Cardiac muscle cell (in vitro differentiated cells and primary cell): ENCODE data around the gene EYA2. TPM values are rescaled to one million over a fixed set of nuclear protein-coding genes. Genes with fewer than 3 reads are reported as not detected.

Experiments used
- DNase-seq, 2 donors: peaks; one replicate each; pipeline versions ENCODE4 v3.0.0 to v3.0.0-alpha.2; 2010 to 2017; ENCODE audit warnings: low read depth in 1 of 2, low spot score in 1 of 2
- H3K27ac ChIP-seq: fragments of 200-600 bp; sonication (generic); 2 replicates; pipeline ENCODE4 v1.5.1; 2016
- H3K27me3 ChIP-seq: fragments of 200-600 bp; sonication (generic); 2 replicates; pipeline ENCODE4 v1.6.0; 2016; ENCODE audit warnings: control low read depth
- H3K36me3 ChIP-seq: fragments of 200-600 bp; sonication (generic); 2 replicates; pipeline ENCODE4 v1.5.1; 2016; ENCODE audit warnings: control low read depth
- H3K4me1 ChIP-seq: fragments of 200-600 bp; sonication (generic); 2 replicates; pipeline ENCODE4 v1.8.1; 2017; ENCODE audit warnings: low read depth, mild to moderate bottlenecking, mixed run types
- H3K4me3 ChIP-seq: fragments of 200-600 bp; sonication (generic); 2 replicates; pipeline ENCODE4 v1.5.1; 2016; ENCODE audit warnings: mild to moderate bottlenecking
- H3K9me3 ChIP-seq: fragments of 200-600 bp; sonication (generic); 2 replicates; pipeline ENCODE4 v1.5.1; 2017; ENCODE audit warnings: low read depth, mild to moderate bottlenecking, control low read depth
- polyA plus RNA-seq: library from polyadenylated mRNA; unstranded; fragments of >200 nt; fragmentation: Nextera tagmentation; extraction: Ambion mirVana; gene quantifications from 2 replicates; pipeline ENCODE4 v1.2.1, GENCODE V29; 2016
- total RNA-seq: library from RNA; depleted of rRNA; stranded (reverse); fragments of >200 nt; gene quantifications from 2 replicates; pipeline ENCODE4 v1.2.3, GENCODE V29; 2016
- TF ChIP-seq, protein P1 (sequence below): IDR thresholded peaks from 2 replicates; pipeline ENCODE4 v1.5.1; 2012; ENCODE audit warnings: low read depth, mild to moderate bottlenecking, low read length

EYA2 gene
- total and polyA plus RNA-seq, 2 experiments from 2014 or later = 0.30 TPM; not detected in 1

DNA sequence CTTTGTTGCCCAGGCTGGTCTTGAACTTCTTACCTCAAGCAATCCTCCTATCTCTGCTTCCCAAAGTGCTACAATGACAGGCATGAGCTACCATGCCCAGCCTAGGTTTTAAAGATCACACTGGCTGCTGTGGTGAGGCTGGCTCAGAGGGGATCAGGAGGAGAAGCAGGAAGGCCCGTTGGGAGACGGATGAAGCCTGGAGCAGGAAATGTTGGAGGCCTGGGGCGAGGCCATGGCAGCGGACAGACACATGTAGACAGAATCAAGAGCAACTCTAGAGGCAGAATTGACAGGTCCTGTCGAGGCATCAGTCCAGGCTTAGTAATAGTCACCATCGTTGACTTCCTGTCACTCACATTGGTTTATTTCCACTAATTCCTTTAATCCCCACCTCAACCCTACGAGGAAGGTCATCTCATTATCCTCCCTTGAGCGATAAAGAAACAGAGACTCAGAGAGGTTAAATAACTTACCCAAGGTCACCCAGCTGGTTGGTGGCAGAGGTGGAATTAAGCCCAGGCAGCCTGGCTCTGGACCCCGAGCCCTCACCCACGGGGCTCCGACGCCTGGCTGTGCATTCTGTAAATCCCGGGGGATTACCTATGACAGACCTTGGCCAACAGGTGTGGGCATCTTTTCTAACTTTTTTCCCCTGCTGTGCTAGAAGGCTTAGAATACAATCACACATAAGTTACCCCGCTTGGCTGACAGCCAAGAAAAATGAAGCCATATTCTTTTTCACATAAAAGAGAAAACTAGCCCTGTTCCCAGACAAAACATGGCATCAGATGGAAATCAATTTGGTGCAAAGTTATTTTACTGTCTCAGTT, 113.4 kb downstream of the EYA2 start:
- Histone ChIP-seq H3K27me3 (no peaks in the 10 kb centered on the region), H3K36me3 (no peaks in the 10 kb centered on the region), H3K4me3 (no peak overlapping the region), H3K4me1 (no peaks in the 10 kb centered on the region), H3K9me3 (no peaks in the 10 kb centered on the region), H3K27ac (no peak overlapping the region)
- DNase-seq = no peak
- TF ChIP-seq, protein P1, sequence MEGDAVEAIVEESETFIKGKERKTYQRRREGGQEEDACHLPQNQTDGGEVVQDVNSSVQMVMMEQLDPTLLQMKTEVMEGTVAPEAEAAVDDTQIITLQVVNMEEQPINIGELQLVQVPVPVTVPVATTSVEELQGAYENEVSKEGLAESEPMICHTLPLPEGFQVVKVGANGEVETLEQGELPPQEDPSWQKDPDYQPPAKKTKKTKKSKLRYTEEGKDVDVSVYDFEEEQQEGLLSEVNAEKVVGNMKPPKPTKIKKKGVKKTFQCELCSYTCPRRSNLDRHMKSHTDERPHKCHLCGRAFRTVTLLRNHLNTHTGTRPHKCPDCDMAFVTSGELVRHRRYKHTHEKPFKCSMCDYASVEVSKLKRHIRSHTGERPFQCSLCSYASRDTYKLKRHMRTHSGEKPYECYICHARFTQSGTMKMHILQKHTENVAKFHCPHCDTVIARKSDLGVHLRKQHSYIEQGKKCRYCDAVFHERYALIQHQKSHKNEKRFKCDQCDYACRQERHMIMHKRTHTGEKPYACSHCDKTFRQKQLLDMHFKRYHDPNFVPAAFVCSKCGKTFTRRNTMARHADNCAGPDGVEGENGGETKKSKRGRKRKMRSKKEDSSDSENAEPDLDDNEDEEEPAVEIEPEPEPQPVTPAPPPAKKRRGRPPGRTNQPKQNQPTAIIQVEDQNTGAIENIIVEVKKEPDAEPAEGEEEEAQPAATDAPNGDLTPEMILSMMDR = no peak

DNA sequence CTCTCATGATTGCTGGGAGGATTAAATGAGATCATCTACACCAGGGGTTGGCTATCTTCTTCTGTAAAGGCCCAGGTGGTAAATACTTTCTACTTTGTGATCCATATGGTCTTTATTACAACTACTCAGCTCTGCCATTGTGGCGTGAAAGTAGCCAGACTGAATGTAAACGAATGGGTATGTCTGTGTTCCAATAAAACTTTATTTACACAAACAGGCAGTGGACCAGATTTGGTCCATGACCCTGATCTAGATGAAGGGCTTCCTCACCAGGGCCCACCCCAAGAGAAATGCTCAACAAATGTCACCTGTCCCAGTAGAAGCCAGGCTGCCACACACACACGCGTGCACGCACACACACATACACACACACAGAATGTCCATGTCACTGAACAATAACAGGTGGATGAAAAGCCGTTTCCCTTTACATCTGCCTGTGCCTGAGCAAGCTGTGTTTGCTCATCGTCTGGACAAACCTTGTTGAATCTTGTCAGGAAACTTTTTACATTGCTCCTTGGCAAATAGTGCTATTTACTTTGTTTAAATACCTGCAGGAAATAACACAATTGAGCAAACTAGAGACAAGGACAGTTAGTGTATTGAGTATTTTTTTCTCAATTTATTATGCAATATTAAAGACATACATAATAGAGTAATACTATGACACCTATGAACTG, 114.3 kb downstream of the EYA2 start:
- Histone ChIP-seq H3K4me1 (no peaks in the 10 kb centered on the region), H3K36me3 (no peaks in the 10 kb centered on the region), H3K9me3 (no peaks in the 10 kb centered on the region), H3K4me3 (no peak overlapping the region), H3K27ac (no peak overlapping the region), H3K27me3 (no peaks in the 10 kb centered on the region)
- DNase-seq = no peak
- TF ChIP-seq, protein P1 = no peak

DNA sequence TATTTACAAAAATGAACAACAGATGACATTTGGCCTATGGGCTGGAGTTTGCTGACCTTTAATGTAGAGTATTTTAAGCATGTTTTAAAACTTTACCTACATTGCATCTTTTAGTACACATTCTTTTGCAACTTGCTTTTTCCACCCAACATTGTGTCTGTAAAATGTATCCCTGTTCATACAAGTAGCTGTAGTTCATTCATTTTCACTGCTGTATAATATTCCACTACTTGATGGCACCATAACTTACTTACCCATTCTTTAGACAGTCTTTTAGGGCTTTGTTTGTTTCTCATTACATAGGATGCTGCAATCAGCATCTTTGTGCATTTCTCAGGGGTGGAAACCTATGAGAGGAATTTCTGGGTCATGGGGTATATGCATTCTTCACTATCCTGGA, 115.1 kb downstream of the EYA2 start:
- no peaks in the 10 kb centered on the region for H3K36me3 ChIP-seq
- no peak overlapping the region for H3K4me3 ChIP-seq
- H3K4me1 ChIP-seq = no peaks in the 10 kb centered on the region
- no peaks in the 10 kb centered on the region for H3K9me3 ChIP-seq
- TF ChIP-seq, protein P1 = no peak
- H3K27ac ChIP-seq = no peak overlapping the region
- no peaks in the 10 kb centered on the region for H3K27me3 ChIP-seq
- no peak for DNase-seq

DNA sequence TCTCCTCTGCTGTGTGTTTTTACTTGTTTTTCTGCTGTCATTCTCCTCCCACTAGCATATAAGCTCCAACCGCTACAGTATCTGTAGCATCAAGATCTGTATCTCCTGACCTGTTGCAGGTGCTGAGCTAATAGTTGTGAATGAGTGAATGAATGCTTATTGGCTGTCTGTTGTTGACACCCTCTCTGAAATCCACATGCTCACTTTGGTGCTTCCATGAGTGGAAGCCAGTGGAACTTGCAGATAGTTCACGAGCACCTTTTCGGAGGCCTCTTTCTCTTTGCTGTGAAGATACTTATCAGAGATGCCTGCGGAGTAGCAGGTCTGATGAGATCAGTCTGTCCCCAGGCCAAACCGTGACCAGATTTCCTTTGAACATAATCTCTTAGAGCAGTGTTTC, 117.3 kb downstream of the EYA2 start:
- Histone ChIP-seq H3K9me3 (no peaks in the 10 kb centered on the region), H3K4me1 (no peaks in the 10 kb centered on the region), H3K27me3 (no peaks in the 10 kb centered on the region), H3K27ac (no peak overlapping the region), H3K4me3 (no peak overlapping the region), H3K36me3 (no peaks in the 10 kb centered on the region)
- no peak for DNase-seq
- TF ChIP-seq, protein P1 = no peak

DNA sequence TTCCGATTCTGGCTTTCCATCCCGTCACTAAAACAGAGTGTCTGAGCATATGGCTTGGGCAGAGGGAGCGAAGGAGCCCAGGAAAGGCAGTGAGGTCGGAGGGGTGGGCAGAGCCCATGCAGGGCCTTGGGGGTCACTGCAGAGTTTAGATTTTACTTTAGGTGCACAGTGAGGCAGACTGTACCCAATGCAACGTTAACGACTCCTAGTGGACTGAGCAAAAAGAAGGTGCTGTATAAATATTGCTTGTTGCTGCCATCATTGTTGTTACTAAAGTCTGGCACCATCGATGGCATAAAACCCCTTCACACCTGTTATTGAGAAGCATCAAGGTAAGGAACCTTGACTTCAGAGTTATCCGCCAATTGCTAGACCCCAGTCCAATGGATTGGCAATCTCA, 119.0 kb downstream of the EYA2 start:
- Histone ChIP-seq H3K4me3 (no peak overlapping the region), H3K27me3 (no peaks in the 10 kb centered on the region), H3K9me3 (no peaks in the 10 kb centered on the region), H3K36me3 (no peaks in the 10 kb centered on the region), H3K27ac (no peak overlapping the region), H3K4me1 (no peaks in the 10 kb centered on the region)
- TF ChIP-seq, protein P1 = no peak
- no peak for DNase-seq
